Measurements from ENCODE around the gene TOX2.

TOX2 gene

DNA sequence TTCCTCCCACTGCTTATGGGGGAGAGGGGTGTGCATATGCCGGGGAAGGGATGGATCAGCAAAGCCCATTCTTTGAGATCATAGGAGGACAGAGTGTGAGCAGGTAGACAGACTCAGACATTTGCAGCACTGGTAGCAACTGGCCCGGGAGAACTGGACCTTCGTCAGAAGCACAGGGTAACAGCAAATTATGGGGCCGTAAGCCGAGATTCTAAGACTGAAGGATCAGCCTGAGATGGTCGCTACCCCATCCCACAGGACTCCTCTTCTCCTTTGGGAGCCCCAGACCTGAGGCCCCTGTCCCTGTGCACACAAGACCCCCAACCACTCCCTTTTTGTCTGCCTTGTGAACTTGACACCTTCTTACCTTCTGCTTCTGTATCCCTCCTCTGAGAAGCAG lies 106.5 kb downstream of the TOX2 start:
- DNase-seq: no peak

DNA sequence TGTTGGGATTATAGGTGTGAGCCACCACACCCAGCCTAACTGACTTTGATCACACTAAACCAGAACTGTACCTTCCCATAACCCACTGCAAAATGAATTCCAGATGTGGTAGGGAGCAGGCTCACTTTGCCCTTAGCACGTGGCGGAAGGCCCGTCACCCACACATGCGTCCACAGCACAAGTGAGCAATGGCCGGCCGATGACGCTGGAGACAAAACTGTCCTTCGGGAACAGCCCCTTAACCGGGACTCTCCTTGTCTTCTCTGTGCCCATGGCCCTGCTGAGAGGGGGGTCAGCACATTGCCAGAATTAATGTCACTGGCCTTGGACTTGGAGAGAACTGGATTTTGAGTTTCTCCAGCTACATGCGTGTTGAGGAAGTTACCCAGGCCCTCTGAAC lies 107.2 kb downstream of the TOX2 start:
- DNase-seq: no peak

DNA sequence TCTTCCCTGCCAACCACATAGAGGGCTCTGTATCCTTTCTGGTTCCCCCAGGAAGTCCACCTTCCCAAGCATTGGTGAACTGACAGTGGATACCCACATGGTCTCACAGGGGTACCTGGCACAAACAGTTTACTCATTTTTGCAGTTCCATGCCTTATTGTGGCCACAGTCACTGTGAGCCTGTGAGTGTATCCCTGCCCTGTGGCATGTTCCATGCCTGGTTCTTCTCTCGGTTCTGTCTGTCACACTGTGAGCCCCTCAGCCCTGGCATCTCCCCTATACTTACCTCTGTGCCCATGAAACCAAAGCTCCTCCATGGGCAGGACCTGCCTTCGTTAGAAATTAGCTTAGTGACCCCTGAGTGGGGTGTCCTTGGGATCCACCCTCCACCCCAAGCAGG lies 107.8 kb downstream of the TOX2 start:
- no peak for DNase-seq

DNA sequence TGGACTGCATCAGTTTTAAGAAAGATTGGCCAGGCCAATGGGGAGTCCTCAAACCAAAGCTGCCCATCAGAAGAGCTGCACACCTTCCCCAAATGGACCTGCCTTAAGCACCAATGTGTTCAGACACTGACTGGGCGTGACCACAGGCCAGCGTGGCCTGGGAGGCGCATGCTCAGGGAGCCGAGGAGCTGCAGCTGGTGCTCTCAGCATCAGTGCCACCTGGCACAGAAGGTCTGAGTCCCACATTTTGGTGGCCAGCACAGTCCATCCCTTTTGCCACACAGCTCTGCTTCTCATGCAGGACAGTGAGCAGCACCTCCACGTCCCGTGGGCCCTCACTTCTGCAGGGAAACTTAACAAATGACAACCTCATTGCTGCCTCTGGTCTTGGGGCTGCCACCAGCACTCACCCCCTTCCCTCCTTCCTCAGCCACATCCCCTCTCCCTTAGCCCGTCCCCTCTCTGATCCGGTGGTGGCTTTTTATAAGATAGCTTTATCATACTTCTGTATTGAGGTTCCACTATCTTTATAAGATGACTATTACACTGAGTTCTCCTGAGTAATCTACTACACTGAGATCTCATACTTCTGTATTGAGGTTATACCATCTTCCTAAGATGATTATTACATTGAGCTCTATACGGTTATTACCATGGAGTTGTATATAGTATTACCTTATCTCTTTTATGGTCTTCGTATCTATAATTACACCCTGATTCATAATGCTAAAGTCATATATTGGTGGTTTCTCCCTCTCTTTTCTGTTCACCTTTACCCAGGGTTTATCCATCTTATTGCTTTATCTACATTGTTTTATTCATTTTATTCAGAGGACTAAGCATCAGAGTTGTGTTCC lies 109.1 kb downstream of the TOX2 start:
- no peak for DNase-seq

DNA sequence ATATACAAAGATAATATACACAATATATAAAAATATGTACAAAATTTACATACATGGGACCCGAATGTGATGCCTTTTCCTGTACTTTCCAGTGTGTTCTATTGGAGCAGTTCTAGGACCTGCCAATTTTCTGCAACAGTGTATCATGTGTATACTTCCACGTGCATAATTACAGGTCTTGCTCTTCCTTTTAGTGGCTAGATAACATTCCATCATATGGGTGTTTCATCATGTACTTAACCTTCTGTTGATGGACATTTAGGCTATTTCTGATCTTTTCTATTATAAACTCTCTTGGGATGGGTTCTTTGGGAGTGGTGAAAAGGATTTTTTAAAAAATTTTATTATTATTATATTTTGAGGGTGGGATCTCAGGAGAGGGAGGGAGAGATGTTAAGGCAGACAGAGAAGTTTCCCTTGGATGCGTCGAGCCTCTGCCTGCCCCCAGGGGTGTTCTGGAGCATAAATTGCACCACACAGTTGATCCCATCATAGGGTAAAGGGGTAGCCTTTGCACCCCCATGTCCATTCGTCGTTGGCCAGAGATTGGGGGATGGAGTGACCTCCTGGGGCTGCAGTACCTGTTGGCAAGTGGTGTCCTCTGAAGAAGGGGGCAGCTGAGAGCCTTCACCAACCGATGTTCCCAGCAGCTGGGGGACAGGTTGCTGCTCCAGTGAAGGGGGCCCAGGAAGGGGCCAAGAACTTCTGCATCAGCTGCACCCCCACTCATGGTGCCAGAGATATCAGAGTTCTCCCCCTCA lies 110.3 kb downstream of the TOX2 start:
- DNase-seq: no peak

- no peak for DNase-seq
Measured at GRCh38 chr20:44025756-44026155, 111.1 kb downstream of the TOX2 start.

GRCh38 chr20:44026647-44027342 lies 112.1 kb downstream of the TOX2 start:
- DNase-seq: no peak

DNA sequence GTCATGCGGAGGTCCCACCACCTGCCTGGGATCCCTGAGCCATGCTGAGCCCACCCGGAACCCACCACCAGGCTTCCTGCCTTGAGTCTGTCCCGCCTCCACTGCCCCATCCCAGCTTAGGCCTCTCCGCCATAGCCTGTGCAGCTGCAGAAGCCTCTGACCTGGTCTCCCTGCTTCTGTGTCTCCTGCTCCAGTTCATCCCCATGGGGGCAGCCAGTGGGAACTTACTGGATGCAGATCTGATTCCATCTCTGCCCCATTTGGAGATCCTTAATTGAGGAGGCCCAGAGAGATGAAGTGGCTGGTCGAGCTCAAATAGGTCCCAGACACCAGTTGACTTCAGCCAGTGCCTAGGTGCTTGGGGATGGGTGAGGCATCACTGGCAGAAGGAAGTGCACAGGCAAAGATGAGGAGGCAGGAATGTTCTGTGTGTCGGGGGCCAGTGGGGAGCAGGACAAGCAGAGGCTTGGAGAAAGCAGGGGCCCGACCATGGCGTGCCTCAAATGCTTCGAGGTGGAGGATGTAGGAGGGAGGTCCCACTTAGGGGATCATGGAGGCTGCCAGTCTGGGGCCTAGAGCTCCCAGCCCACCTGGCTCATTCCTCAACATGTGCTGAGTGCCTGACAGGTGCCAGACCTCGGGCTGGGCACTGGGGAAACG lies 112.8 kb downstream of the TOX2 start:
- DNase-seq: no peak

GRCh38 chr20:44028003-44028730 lies 113.5 kb downstream of the TOX2 start:
- DNase-seq: no peak

GRCh38 chr20:44028868-44029847 lies 114.5 kb downstream of the TOX2 start:
- DNase-seq: no peak

DNA sequence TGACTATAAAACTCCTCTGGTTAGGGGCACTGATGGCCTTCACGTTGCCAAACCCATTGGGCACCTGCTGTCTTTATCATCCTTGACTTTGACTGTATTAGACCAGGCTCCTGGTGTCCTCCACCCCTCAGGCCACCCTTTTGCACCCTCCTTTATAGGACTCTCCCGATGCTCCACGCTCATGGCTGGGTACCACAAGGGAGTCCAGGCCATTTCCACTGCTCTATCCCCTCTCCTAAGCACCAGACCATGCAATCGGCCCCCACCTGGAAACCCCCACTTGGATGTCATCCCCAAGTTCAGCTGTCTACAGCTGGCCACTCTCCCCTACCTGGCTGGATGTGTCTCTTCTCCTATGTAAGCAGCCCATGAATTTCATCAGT lies 115.2 kb downstream of the TOX2 start:
- no peak for DNase-seq

DNA sequence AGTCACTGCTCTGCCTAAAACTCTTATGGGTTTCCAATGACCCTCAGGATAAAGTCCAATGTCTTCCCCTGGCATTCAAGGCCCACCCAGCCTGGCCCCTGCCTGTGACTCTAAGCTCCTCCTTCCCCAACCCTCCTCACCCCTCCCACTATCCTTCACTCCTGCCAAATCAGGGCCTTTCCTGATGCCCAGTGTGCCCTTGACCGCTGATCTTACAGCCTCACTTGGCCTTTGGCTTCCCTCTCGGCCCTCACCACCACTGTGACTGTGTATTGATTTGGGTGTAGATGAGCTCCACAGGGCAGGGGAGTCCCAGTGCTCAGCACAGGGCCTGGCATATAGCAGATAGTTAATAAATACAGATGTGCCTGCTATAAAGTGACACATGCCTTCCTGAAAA lies 115.7 kb downstream of the TOX2 start:
- DNase-seq: no peak

DNA sequence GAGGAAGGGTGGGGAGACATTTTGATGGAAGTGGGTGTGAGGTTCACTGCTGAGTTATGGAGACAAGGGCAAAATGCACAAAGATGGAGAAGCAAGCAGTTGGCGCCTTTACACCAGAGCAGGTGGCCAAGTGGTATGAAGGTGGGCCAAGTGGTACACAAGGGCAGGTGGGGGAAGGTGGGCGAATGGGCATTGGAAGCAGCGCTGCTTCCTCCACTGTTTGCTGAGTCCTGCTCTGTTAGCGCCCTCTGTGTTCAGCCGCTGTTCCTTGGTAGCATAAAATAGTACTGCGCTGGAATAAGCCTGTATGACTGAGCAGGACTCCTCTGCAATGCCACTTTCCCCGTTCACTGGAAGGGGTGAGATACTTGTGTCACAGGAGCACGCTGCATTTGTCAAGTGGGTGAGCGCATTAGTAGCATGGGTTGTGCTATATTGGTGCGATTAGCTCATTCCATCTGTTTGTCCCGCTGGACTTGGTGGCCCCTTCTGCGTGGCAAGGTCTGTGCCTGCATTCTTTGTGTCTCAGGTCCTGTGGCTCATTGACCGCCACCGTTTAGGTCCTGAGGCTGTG lies 116.4 kb downstream of the TOX2 start:
- no peak for DNase-seq

DNA sequence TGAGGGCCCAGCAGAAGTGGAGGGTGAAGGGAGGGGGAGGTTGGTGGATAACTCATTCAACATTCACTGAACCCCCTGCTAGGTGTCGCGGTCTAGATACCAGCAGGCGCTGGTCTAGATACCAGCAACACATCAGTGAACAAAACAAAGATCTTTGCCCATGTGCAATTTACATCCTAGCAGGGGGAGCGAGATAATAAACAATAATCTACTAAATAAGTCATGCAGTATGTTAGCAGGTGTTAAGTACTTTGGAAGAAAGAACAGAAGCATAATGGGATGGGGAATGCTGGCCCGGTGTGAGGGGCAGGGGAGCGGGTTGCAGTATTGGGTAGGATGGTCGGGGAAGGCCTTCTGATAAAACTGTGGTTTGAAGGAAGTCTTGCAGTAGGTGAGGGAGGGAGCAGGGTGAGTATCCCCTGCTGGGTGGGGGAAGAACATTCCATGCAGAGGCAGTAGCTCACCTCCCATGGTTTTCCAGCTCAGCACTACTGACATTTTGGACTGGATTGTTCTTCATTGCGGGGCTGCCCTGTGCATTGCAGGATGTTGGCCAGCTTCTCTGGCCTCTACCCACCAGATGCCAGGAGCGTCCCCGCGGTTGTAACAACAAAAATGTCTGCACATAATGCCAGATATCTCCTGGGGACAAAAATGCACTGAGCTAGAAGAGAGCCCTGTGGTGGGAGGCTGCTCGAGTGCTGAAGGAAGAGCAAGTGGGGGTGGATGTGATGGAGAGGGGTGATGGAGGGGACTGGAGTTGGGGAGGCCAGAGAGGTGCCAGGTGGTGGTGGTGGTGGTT lies 117.3 kb downstream of the TOX2 start:
- DNase-seq: peak; percentile 38

DNA sequence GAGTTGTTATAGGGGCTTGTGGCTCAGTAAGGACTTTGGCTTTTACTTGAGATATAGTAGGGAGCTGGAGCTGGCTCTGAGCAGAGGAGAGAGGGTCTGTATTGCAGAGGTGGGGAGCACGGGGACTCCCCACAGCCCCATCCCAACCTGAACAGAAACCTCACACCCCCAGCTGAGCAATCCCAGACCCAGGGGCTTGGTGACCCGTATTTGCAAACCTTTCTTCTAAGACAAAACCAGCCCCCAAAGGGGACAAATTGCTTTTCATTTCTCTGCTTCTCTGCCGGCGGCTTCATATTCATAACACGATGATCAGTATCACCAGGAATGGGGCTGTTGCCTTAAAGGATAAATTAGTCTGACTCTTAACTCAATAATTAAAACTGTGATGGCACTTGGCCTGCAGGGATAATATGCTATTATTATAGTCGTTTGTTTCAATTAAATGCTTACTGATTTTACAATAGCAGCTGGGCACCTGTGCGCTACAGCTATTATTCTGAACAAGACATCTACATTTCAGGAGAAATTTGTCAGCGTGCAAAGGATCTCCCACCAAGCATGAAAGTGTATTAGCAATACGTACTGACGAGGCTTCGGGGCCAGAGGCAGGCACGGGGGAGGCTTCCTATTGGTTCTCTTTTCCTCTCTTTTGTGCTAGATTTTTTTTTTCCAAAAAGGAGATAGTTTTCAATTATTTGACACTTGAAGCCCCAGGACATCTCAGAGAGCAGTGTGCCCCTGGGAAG lies 118.1 kb downstream of the TOX2 start:
- peak; percentile 80 for DNase-seq

DNA sequence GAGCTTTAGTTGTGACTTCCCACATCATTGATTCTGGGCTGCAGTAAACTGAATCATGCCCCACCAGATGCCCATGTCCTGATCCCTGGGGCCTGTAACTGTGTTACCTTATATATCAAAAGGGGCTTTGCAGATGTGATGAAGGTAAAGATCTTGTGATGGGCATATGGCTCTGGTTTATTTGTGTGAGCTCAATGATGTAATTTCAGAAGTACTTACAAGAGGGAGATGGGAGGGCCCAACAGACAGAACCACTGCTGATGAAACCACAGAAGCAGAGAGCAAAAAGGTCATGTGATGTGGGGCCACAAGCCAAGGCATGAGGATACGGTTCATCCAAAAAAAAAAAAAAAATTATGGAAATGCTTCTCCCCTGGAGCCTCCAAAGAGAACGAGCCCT lies 118.7 kb downstream of the TOX2 start:
- DNase-seq: no peak

- no peak for DNase-seq
Measured at GRCh38 chr20:44033873-44034272, 119.2 kb downstream of the TOX2 start.

GRCh38 chr20:44034451-44034850 lies 119.8 kb downstream of the TOX2 start:
- DNase-seq: no peak

DNA sequence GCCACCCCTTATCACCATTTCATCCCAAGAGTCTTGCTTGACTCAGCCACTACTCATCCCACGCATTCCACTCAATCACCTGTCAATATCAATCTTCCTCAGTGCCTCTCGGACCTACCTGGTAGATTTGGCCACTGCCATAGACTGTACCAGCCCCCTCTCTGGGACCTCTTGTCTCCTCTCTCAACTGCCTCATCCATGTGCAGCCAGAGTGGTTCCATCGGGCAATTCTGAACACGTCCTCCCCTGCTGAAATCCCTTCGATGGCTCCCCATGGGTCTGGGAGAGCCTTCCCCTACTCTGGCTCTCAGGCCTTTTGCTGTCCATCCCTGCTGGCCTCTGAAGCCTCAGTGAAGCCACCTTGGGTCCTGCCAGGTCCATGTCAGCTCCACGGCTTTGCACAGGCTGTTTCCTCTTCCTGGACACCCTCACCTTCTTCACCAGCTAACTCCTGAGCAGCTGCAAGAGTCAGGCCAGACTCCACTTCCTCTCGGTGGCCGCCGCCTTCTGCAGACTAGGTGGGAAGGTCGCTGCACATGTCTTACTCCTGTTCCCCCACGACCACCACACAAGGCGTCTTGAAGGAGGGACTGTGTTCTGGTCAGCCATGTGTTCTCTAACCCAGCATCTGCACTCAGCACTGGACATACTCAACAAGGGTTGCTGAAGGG lies 120.4 kb downstream of the TOX2 start:
- no peak for DNase-seq

All from NCI-H1417 treated with DMSO at 0.1 percent for 48 hours (cell line).